ENCODE data around the gene CACFD1.

- no peak for TF ChIP-seq CTCF (conservative IDR thresholded peaks at IDR 0.05; ENCODE audit: low read length)
- TF ChIP-seq EZH2phosphoT487 (IDR thresholded peaks at IDR 0.05; ENCODE audit: borderline replicate concordance, low read depth, low read length): no peak
These were observed 4.3 kb downstream of the CACFD1 start for GRCh38 chr9:133463864-133464615.

Data from OCI-LY7 (cell line).